ENCODE results near the gene MUCL1.

Gene MUCL1

DNA sequence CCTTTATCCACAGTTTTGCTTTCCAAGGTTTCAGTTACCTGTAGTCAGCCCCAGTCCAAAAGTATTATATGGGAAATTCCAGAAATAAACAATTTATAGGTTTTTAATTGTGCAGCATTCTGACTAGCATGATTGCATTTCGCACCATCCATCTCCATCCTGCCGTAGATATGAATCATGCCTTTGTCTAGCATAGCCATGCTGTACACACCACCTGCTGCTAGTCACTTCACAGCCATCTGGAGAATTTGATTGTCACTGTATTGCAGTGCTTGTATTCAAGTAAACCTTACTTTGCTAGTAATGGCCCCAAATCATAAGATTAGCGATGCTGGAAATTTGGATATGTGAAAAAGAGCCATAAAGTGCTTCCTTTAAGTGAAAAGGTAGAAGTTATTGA lies 36.0 kb downstream of the MUCL1 start:
- TF ChIP-seq, protein P1, sequence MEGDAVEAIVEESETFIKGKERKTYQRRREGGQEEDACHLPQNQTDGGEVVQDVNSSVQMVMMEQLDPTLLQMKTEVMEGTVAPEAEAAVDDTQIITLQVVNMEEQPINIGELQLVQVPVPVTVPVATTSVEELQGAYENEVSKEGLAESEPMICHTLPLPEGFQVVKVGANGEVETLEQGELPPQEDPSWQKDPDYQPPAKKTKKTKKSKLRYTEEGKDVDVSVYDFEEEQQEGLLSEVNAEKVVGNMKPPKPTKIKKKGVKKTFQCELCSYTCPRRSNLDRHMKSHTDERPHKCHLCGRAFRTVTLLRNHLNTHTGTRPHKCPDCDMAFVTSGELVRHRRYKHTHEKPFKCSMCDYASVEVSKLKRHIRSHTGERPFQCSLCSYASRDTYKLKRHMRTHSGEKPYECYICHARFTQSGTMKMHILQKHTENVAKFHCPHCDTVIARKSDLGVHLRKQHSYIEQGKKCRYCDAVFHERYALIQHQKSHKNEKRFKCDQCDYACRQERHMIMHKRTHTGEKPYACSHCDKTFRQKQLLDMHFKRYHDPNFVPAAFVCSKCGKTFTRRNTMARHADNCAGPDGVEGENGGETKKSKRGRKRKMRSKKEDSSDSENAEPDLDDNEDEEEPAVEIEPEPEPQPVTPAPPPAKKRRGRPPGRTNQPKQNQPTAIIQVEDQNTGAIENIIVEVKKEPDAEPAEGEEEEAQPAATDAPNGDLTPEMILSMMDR (conservative IDR thresholded peaks at IDR 0.05; ENCODE audit: control insufficient read depth, insufficient read depth, low read depth, low read length): no peak
- no peak overlapping the region for H3K4me3 ChIP-seq (ENCODE audit: control insufficient read depth, low read depth, low read length)
- no peak for DNase-seq (ENCODE audit: low read depth)

GRCh38 chr12:54891717-54892478 lies 37.6 kb downstream of the MUCL1 start:
- no peak overlapping the region for H3K4me3 ChIP-seq (ENCODE audit: control insufficient read depth, low read depth, low read length)
- no peak for DNase-seq (ENCODE audit: low read depth)
- TF ChIP-seq, protein P1 (conservative IDR thresholded peaks at IDR 0.05; ENCODE audit: control insufficient read depth, insufficient read depth, low read depth, low read length): no peak
